ENCODE results near the gene MYO1G.

Gene MYO1G

DNA sequence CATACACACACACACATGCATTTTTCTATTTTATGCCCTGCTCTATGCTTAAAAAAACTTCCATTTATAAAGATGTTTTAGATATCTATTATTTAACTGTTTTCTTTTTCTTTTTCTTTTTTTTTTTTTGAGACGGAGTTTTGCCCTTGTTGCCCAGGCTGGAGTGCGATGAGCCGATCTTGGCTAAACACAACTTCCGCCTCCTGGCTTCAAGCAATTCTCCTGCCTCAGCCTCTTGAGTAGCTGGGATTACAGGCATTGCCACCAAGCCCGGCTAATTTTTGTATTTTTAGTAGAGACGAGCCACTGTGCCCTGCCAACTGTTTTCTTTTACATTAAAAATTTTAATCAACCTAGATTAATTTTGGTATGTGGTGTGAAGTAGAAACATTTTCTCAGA lies 47.9 kb downstream of the MYO1G start:
- DNase-seq, result no peak

DNA sequence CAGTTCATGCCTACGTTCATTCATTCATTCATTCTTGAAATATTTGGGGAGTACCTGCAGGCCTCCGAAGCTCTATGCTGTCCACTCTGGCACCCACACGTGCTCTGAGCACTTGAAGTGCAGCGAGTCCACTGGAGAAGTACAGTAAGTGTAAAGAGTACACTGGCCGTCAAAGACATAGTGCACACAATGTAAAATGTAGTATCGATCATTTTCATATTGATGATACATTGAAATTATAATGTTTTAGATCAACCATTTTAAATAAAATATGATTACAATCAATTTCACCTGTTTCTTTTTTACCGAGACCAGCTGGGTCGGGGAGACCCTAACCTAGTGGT lies 56.5 kb downstream of the MYO1G start:
- no peak for DNase-seq

DNA sequence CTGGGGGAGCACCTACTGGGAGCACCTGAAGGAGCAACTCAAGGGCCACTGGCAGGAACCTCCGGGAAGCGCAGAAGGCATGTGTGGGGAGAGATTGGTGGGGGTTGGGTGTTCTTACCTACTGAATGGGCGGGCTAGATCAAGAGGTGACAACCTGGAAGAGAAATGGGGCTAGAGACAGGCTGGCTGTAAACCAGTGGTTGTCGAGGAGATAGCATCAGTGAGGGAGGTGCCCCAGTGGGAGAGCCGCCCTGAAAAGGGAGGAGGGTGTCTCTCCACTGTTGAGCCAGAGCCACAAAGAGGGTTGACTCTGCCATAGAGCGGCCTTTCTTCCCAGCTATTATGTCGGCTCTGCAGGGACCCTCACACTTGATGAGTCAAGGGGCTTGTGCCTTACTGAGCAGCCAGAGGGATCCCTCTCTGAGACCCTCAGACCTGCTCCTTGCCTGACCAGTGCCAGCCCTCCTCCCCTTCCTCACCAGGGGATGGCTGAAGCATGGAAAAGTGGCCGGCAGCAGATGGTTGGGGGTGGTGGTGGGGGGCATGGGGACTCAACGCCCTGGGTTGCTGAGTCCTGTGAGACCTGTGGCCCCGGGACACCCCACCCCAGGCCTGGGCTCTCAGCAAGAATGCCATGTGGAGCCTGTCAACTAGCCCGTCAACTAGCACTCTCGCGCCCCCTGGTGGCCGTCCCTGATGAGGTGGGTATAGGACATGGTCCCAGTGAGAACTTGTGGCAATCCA lies 57.0 kb downstream of the MYO1G start:
- peak; percentile 32 for DNase-seq

DNA sequence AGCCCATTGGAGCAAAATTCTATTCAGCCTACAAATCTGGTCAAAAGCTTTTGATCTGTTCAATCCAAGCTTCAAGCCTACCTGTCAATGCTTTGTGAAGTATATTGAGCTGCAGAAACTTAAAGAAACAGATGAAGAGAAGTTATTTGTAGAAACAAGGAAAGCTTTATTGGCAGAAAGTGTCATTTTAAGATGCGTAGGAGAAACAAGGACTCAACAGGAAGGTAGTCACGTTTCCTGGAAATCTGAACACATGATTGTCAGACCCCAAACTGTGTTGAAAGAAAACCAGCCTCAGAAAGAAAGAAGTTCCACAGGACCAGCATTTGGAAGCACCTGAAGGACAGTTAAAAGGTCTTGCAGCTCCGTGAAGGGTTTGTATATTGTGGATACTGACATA lies 58.7 kb downstream of the MYO1G start:
- DNase-seq, result no peak

DNA sequence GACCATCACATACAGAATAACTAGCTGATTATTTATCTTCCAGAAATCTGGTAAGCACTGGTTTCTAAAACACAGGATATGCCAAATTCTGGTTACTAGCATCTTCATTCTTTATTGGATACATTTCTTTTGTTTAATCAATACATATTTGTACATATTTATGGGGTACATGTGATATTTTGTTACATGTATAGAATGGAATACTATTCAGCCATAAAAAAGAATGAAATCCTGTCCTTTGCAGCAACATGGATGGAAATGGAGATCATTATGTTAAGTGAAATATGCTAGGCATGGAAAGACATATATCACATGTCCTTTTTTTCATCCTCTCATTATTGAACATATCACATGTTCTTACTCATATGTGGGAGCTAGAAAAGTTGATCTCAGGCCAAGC lies 60.8 kb downstream of the MYO1G start:
- DNase-seq, result no peak

DNA sequence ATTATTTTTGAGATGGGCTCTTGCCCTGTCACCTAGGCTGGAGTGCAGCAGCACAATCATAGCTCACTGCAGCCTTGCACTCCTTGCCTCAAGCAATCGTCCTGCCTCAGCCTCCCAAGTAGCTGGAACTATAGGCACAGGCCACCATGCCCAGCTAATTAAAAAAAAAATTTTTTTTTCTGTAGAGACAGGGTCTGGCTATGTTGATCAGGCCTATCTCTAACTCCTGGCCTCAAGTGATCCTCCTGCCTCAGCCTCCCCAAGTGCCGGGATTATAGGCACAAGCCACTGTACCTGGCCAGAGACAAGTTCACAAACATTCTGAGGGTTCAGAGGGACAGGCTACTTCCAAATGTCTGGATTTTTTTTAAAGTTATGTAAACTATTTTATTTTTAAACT lies 61.4 kb downstream of the MYO1G start:
- DNase-seq, result no peak

DNA sequence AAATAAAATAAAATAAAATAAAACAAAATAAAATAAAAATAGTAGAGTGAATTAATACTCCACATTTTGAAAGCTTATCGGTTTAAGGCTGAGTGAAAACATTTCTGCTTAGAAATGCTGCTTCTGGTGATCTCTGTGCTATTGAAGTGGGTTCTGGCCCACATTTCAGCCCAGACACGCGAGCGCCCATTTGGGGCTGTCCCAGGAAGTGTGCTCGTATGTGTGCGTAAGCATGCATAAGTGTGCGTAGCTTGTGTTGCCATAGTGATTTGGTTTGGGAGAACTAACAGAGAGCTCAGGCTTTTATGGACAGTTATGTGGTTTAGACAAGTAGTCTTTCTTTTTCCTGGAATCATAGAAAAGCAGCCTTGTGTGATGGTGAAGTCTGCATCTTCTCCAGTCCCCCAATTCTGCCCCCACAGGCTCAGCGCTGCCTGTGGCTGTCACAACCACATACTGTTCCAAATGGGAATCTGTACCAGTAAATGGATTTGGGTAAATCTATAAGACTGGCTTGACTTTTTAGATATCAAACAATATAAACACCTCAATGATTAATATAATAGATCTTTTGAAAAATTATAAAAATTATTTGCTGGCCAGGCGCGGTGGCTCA lies 63.7 kb downstream of the MYO1G start:
- no peak for DNase-seq

DNA sequence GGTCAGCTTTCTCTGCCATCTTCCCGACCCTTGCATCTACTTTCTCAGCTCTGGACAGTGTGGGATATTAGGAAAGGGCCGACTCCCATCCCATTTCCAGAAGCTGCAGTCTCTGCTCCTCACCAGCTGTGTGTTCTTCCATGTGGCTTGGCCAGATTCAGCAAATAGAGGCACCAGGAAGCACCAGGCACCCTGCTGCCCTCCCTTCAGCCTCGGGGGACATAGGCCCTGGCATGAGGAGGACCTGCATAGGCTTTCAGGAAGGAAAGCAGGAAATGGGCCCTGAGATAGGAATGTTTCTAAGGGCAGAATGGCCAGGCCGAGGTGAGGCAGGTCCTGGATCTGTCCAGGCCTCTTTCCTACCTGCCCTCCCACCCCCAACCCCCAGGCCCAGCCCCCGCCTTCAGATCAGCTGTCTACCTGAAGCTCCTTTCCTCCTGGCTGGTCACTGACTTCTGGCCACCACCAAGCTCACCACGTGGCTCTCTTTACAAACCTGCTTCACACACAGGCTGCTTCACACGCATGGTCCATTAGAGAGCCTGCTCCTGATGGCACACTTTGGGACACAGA lies 66.0 kb downstream of the MYO1G start:
- no peak for DNase-seq

Data from DMS 273 treated with DMSO at 0.1 percent for 48 hours (cell line).